ENCODE results near the gene RAD1.

The RAD1 gene

GRCh38 chr5:34892414-34892813 is 22.9 kb downstream of the RAD1 start:
- Histone ChIP-seq H3K9me3 (ENCODE audit: control insufficient read depth, low read length) (no peaks in the 10 kb centered on the region), H3K9ac (ENCODE audit: low read length) (peak overlapping the region; percentile 19), H3K4me1 (ENCODE audit: control insufficient read depth, insufficient read depth, low read length) (peaks cover 23% of the 10 kb centered on the region), H3K36me3 (ENCODE audit: control insufficient read depth, insufficient read depth, low read length, severe bottlenecking) (no peaks in the 10 kb centered on the region), H3K4me3 (ENCODE audit: low read length) (peak overlapping the region; percentile 30), H3K27me3 (replicated peaks; ENCODE audit: control insufficient read depth, insufficient read depth, low read length) (no peaks in the 10 kb centered on the region)
- no peak for DNase-seq (ENCODE audit: low read depth)

DNA sequence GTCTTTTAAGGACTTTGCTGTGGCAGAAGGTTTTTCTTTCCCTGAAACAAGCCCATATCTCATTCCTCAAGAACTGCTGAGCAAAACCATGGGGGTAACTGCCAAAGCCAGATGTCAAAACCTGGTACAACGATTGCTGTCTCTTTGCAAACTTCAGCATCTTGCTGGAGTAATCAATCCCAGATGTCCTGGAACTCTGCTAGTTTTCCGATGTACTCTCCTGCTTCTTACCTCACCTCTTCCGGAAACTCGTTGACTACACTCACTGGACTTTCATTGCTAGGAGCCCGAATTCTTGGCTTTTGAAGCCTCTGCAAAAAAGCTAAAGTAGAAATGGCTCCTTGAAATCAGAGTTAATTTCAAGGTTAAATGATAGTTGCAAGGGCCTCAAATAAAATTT is 23.3 kb downstream of the RAD1 start:
- Histone ChIP-seq H3K4me3 (ENCODE audit: low read length) (peak overlapping the region; percentile 30), H3K36me3 (ENCODE audit: control insufficient read depth, insufficient read depth, low read length, severe bottlenecking) (no peaks in the 10 kb centered on the region), H3K9me3 (ENCODE audit: control insufficient read depth, low read length) (no peaks in the 10 kb centered on the region), H3K9ac (ENCODE audit: low read length) (peak overlapping the region; percentile 27), H3K27me3 (replicated peaks; ENCODE audit: control insufficient read depth, insufficient read depth, low read length) (no peaks in the 10 kb centered on the region), H3K4me1 (ENCODE audit: control insufficient read depth, insufficient read depth, low read length) (peaks cover 23% of the 10 kb centered on the region)
- peak; percentile 89 for DNase-seq (ENCODE audit: low read depth)

- DNase-seq (ENCODE audit: low read depth), result no peak
- H3K27me3 ChIP-seq (replicated peaks; ENCODE audit: control insufficient read depth, insufficient read depth, low read length), result no peaks in the 10 kb centered on the region
- no peak overlapping the region for H3K4me3 ChIP-seq (ENCODE audit: low read length)
- H3K9me3 ChIP-seq (ENCODE audit: control insufficient read depth, low read length), result no peaks in the 10 kb centered on the region
- peaks cover 13% of the 10 kb centered on the region for H3K4me1 ChIP-seq (ENCODE audit: control insufficient read depth, insufficient read depth, low read length)
- H3K36me3 ChIP-seq (ENCODE audit: control insufficient read depth, insufficient read depth, low read length, severe bottlenecking), result no peaks in the 10 kb centered on the region
- no peak overlapping the region for H3K9ac ChIP-seq (ENCODE audit: low read length)
These were observed 25.9 kb downstream of the RAD1 start for GRCh38 chr5:34889394-34889793.

DNA sequence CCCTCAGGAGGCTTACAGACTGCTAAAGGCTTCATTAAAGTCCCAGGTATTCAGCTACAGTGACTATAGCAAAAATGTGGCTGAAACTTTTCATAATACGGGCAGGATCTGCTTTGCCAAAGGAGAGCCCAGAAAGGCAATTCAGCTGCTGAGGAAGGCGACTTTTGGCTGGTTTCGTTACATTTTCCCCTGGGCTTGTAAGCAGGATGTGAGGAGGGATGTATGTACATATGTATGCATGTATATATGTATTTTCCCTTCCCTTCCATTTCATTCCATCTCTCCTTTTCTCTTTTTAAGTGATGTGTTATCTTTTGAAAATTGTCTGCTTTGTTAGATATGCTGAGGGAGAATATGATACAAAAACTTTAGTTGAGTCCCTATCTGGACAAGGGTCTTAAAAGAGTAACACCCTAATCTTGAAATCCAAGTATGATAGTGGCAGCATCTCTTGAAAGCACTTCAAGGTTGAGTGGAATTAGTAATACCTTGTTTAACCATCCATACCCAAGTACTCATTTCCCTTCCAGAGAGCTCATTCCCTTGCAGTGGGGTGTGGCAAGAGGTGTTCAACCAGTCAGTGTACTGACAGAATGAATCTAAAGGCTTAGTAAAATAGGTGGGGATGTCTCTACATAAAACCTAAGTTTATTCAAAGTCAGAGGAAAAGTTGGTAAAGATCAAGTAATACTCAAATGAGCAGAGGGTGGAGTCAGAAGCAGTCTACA is 28.7 kb downstream of the RAD1 start:
- Histone ChIP-seq H3K27me3 (replicated peaks; ENCODE audit: control insufficient read depth, insufficient read depth, low read length) (no peaks in the 10 kb centered on the region), H3K4me3 (ENCODE audit: low read length) (no peak overlapping the region), H3K9me3 (ENCODE audit: control insufficient read depth, low read length) (no peaks in the 10 kb centered on the region), H3K36me3 (ENCODE audit: control insufficient read depth, insufficient read depth, low read length, severe bottlenecking) (no peaks in the 10 kb centered on the region), H3K9ac (ENCODE audit: low read length) (no peak overlapping the region), H3K4me1 (ENCODE audit: control insufficient read depth, insufficient read depth, low read length) (peaks cover 3% of the 10 kb centered on the region)
- DNase-seq (ENCODE audit: low read depth), result no peak

- Histone ChIP-seq H3K4me1 (ENCODE audit: control insufficient read depth, insufficient read depth, low read length) (no peaks in the 10 kb centered on the region), H3K9me3 (ENCODE audit: control insufficient read depth, low read length) (peaks cover 3% of the 10 kb centered on the region), H3K9ac (ENCODE audit: low read length) (no peak overlapping the region), H3K4me3 (ENCODE audit: low read length) (no peak overlapping the region), H3K36me3 (ENCODE audit: control insufficient read depth, insufficient read depth, low read length, severe bottlenecking) (no peaks in the 10 kb centered on the region), H3K27me3 (replicated peaks; ENCODE audit: control insufficient read depth, insufficient read depth, low read length) (no peaks in the 10 kb centered on the region)
- no peak for DNase-seq (ENCODE audit: low read depth)
These were observed 34.1 kb downstream of the RAD1 start for GRCh38 chr5:34881246-34881645.

DNA sequence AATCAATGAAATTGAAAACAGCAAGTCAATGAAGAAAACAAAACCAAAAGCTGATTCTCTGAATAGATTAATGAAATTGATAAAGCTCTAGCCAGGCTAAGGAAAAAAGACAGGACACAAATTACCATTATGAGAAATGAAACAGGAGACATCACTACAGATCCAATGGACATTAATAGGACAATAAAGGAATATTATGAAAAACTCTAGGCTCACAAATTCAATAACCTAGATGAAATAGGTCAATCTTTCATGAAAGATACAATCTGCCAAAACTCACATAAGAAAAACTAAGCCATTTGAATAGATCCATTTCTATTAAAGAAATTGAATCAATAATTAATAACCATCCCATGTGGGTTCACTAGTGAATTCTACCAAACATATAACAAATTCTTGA is 39.0 kb downstream of the RAD1 start:
- H3K36me3 ChIP-seq (ENCODE audit: control insufficient read depth, insufficient read depth, low read length, severe bottlenecking), result no peaks in the 10 kb centered on the region
- H3K27me3 ChIP-seq (replicated peaks; ENCODE audit: control insufficient read depth, insufficient read depth, low read length), result no peaks in the 10 kb centered on the region
- DNase-seq (ENCODE audit: low read depth), result no peak
- no peaks in the 10 kb centered on the region for H3K4me1 ChIP-seq (ENCODE audit: control insufficient read depth, insufficient read depth, low read length)
- H3K9me3 ChIP-seq (ENCODE audit: control insufficient read depth, low read length), result peaks cover 9% of the 10 kb centered on the region
- no peak overlapping the region for H3K4me3 ChIP-seq (ENCODE audit: low read length)
- H3K9ac ChIP-seq (ENCODE audit: low read length), result no peak overlapping the region

DNA sequence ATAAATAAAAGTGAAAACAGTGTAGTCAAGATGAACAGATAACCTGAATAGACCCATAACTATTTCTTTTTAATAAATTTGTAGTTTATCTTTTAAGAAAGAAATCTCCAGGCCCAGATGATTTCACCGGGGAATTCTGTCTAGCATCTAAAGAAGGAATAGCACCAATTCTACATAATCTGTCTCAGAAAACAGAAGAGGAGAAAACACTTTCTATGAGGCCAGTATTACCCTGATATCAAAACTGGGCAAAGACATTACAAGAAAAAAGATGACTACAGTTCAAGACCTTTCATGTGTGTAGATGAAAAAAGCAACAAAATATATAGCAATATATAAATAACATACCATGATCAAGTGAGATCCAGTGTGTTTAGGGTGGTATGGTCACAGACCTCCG is 44.9 kb downstream of the RAD1 start:
- Histone ChIP-seq H3K4me3 (ENCODE audit: low read length) (no peak overlapping the region), H3K36me3 (ENCODE audit: control insufficient read depth, insufficient read depth, low read length, severe bottlenecking) (no peaks in the 10 kb centered on the region), H3K27me3 (replicated peaks; ENCODE audit: control insufficient read depth, insufficient read depth, low read length) (no peaks in the 10 kb centered on the region), H3K4me1 (ENCODE audit: control insufficient read depth, insufficient read depth, low read length) (no peaks in the 10 kb centered on the region), H3K9me3 (ENCODE audit: control insufficient read depth, low read length) (no peaks in the 10 kb centered on the region), H3K9ac (ENCODE audit: low read length) (no peak overlapping the region)
- no peak for DNase-seq (ENCODE audit: low read depth)

- no peak for DNase-seq (ENCODE audit: low read depth)
These were observed 46.0 kb downstream of the RAD1 start for GRCh38 chr5:34869256-34869655.

DNA sequence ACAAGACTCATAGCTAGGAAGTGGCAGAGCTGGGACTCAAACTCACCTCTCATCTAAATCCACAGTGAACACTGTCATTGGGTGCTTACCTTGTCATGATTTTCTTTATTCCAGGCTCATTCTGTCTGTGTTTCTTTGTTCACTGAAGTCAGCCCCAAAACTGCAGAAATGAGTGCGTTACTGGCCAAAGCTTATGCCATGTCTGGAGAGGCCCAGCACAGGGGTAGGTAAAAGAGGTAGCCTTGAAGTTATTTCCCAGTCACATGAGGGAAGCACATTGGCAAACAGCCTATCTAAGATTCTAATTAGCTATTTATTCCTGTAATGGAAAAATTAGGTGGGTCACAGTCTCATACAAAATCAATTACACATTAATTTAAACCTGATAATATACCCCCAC is 46.5 kb downstream of the RAD1 start:
- H3K9ac ChIP-seq (ENCODE audit: low read length), result no peak overlapping the region
- no peaks in the 10 kb centered on the region for H3K27me3 ChIP-seq (replicated peaks; ENCODE audit: control insufficient read depth, insufficient read depth, low read length)

More at GRCh38 chr5:34869256-34869655, 46.0 kb downstream of the RAD1 start:
- no peak overlapping the region for H3K4me3 ChIP-seq (ENCODE audit: low read length)
- H3K36me3 ChIP-seq (ENCODE audit: control insufficient read depth, insufficient read depth, low read length, severe bottlenecking), result no peaks in the 10 kb centered on the region
- no peaks in the 10 kb centered on the region for H3K4me1 ChIP-seq (ENCODE audit: control insufficient read depth, insufficient read depth, low read length)
- H3K27me3 ChIP-seq (replicated peaks; ENCODE audit: control insufficient read depth, insufficient read depth, low read length), result no peaks in the 10 kb centered on the region
- H3K9me3 ChIP-seq (ENCODE audit: control insufficient read depth, low read length), result no peaks in the 10 kb centered on the region
- no peak overlapping the region for H3K9ac ChIP-seq (ENCODE audit: low read length)

DNA sequence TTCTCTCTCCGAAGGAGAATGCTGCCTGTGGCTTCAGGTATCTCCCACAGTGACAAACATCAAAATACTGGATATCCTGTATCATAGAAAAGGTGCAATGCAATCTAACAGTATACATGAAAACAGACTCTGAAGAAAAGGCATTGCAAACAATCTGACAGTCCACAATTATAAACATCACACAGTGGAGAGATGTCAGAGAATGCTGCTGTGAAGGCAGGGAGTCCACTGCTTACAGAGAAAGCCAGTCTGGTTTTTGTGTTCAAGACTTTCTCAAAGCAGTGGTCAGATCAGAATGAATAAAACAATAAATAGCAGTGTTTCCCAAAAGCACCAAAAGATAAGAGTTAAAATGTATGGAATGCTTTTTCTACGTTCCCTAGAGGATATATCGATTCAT is 47.6 kb downstream of the RAD1 start:
- DNase-seq (ENCODE audit: low read depth), result no peak
- Histone ChIP-seq H3K36me3 (ENCODE audit: control insufficient read depth, insufficient read depth, low read length, severe bottlenecking) (no peaks in the 10 kb centered on the region), H3K4me3 (ENCODE audit: low read length) (no peak overlapping the region)

More for the DNA sequence above, 46.5 kb downstream of the RAD1 start:
- DNase-seq (ENCODE audit: low read depth), result no peak
- Histone ChIP-seq H3K4me3 (ENCODE audit: low read length) (no peak overlapping the region), H3K36me3 (ENCODE audit: control insufficient read depth, insufficient read depth, low read length, severe bottlenecking) (no peaks in the 10 kb centered on the region), H3K9me3 (ENCODE audit: control insufficient read depth, low read length) (no peaks in the 10 kb centered on the region), H3K4me1 (ENCODE audit: control insufficient read depth, insufficient read depth, low read length) (no peaks in the 10 kb centered on the region)

DNA sequence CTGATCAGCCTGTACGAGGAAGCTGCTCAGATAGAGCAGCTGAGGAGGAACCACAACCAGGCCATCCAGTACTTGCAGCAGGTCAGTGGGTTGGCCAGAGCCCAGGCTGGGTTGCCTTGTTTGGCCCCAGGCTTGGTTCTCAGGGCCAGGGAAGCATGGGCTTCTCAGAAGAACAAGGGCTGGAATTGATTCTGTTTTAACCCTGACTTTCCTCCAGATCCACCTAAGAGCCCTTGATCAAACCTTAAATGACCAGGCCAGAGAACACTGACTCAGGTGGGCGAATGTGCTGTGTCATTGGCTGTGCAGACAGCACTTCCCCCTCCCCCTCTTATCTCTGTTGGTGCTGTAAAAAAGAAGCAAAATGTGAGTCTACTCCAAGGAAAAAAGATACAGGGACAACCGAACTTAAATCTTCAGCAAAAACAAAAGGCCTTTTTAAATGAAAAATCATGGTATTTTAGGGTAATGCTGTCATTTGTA is 48.3 kb downstream of the RAD1 start:
- H3K36me3 ChIP-seq (ENCODE audit: control insufficient read depth, insufficient read depth, low read length, severe bottlenecking), result no peaks in the 10 kb centered on the region
- no peaks in the 10 kb centered on the region for H3K27me3 ChIP-seq (replicated peaks; ENCODE audit: control insufficient read depth, insufficient read depth, low read length)
- no peaks in the 10 kb centered on the region for H3K9me3 ChIP-seq (ENCODE audit: control insufficient read depth, low read length)
- H3K9ac ChIP-seq (ENCODE audit: low read length), result no peak overlapping the region
- DNase-seq (ENCODE audit: low read depth), result no peak
- no peak overlapping the region for H3K4me3 ChIP-seq (ENCODE audit: low read length)
- no peaks in the 10 kb centered on the region for H3K4me1 ChIP-seq (ENCODE audit: control insufficient read depth, insufficient read depth, low read length)

More for the DNA sequence above, 47.6 kb downstream of the RAD1 start:
- H3K9ac ChIP-seq (ENCODE audit: low read length), result no peak overlapping the region
- no peaks in the 10 kb centered on the region for H3K27me3 ChIP-seq (replicated peaks; ENCODE audit: control insufficient read depth, insufficient read depth, low read length)
- H3K9me3 ChIP-seq (ENCODE audit: control insufficient read depth, low read length), result no peaks in the 10 kb centered on the region
- H3K4me1 ChIP-seq (ENCODE audit: control insufficient read depth, insufficient read depth, low read length), result no peaks in the 10 kb centered on the region

DNA sequence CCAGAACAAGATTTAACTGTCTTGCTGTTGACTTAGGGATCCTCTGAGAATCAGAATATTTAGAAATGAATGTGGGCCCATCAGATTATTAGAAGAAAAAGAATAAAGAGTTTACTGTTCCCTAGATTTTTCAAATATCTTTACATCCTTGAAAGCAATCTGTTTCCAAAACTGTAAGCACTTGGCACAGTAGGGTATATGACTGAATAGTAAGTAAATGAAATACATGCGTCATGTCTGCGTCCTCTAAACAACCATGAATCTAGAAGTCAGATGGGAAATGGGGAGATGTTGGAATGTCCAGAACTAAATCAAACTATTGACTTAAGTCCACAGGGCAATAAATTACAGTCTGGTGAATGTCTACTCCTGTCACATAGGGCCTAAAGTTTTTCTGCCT is 50.2 kb downstream of the RAD1 start:
- Histone ChIP-seq H3K36me3 (ENCODE audit: control insufficient read depth, insufficient read depth, low read length, severe bottlenecking) (no peaks in the 10 kb centered on the region), H3K4me1 (ENCODE audit: control insufficient read depth, insufficient read depth, low read length) (no peaks in the 10 kb centered on the region), H3K4me3 (ENCODE audit: low read length) (no peak overlapping the region), H3K9me3 (ENCODE audit: control insufficient read depth, low read length) (no peaks in the 10 kb centered on the region), H3K9ac (ENCODE audit: low read length) (no peak overlapping the region), H3K27me3 (replicated peaks; ENCODE audit: control insufficient read depth, insufficient read depth, low read length) (no peaks in the 10 kb centered on the region)
- DNase-seq (ENCODE audit: low read depth), result no peak
